ENCODE measurements around the gene TEX12.
"Not testable (repeated sequence)": the region's sequence is repeated elsewhere in the genome, so short reads cannot be mapped to it uniquely, and the experiment has no call there.

TEX12 gene

GRCh38 chr11:112156153-112156955, 10.8 kb upstream of the TEX12 start:
- H3K9ac ChIP-seq (ENCODE audit: low read depth, low read length): peak overlapping the region; percentile 31
- H3K4me1 ChIP-seq (ENCODE audit: control insufficient read depth, insufficient read depth, low read length): peaks cover 35% of the 10 kb centered on the region

GRCh38 chr11:112156956-112157766, 10.0 kb upstream of the TEX12 start:
- no peaks in the 10 kb centered on the region for H3K36me3 ChIP-seq (ENCODE audit: insufficient read depth, low read length)
- H3K27me3 ChIP-seq (ENCODE audit: control insufficient read depth, insufficient read depth, low read length): no peaks in the 10 kb centered on the region
- H3K4me1 ChIP-seq (ENCODE audit: control insufficient read depth, insufficient read depth, low read length): peaks cover 35% of the 10 kb centered on the region
- no peaks in the 10 kb centered on the region for H3K9me3 ChIP-seq (replicated peaks; ENCODE audit: low read length)
- peak overlapping the region; percentile 41 for H3K9ac ChIP-seq (ENCODE audit: low read depth, low read length)
- no peak overlapping the region for H3K4me3 ChIP-seq (ENCODE audit: low read length)
- H3K4me2 ChIP-seq (ENCODE audit: low read length): peak overlapping the region; percentile 53

More at GRCh38 chr11:112156153-112156955, 10.8 kb upstream of the TEX12 start:
- Histone ChIP-seq H3K4me2 (ENCODE audit: low read length) (no peak overlapping the region), H3K9me3 (replicated peaks; ENCODE audit: low read length) (no peaks in the 10 kb centered on the region), H3K4me3 (ENCODE audit: low read length) (no peak overlapping the region), H3K36me3 (ENCODE audit: insufficient read depth, low read length) (no peaks in the 10 kb centered on the region), H3K27me3 (ENCODE audit: control insufficient read depth, insufficient read depth, low read length) (no peaks in the 10 kb centered on the region)

GRCh38 chr11:112159098-112160065, 7.8 kb upstream of the TEX12 start:
- no peaks in the 10 kb centered on the region for H3K9me3 ChIP-seq (replicated peaks; ENCODE audit: low read length)
- H3K36me3 ChIP-seq (ENCODE audit: insufficient read depth, low read length): no peaks in the 10 kb centered on the region
- no peak overlapping the region for H3K4me3 ChIP-seq (ENCODE audit: low read length)
- no peak overlapping the region for H3K9ac ChIP-seq (ENCODE audit: low read depth, low read length)
- H3K4me1 ChIP-seq (ENCODE audit: control insufficient read depth, insufficient read depth, low read length): peaks cover 55% of the 10 kb centered on the region
- no peaks in the 10 kb centered on the region for H3K27me3 ChIP-seq (ENCODE audit: control insufficient read depth, insufficient read depth, low read length)
- H3K4me2 ChIP-seq (ENCODE audit: low read length): no peak overlapping the region

GRCh38 chr11:112160091-112160848, 6.9 kb upstream of the TEX12 start:
- H3K9ac ChIP-seq (ENCODE audit: low read depth, low read length): peak overlapping the region; percentile 10

GRCh38 chr11:112161012-112161411, 6.2 kb upstream of the TEX12 start:
- Histone ChIP-seq H3K9ac (ENCODE audit: low read depth, low read length) (peak overlapping the region; percentile 10), H3K4me1 (ENCODE audit: control insufficient read depth, insufficient read depth, low read length) (peaks cover 67% of the 10 kb centered on the region), H3K4me3 (ENCODE audit: low read length) (no peak overlapping the region)

More at GRCh38 chr11:112160091-112160848, 6.9 kb upstream of the TEX12 start:
- Histone ChIP-seq H3K36me3 (ENCODE audit: insufficient read depth, low read length) (no peaks in the 10 kb centered on the region), H3K4me1 (ENCODE audit: control insufficient read depth, insufficient read depth, low read length) (peaks cover 64% of the 10 kb centered on the region), H3K4me2 (ENCODE audit: low read length) (no peak overlapping the region), H3K27me3 (ENCODE audit: control insufficient read depth, insufficient read depth, low read length) (no peaks in the 10 kb centered on the region), H3K4me3 (ENCODE audit: low read length) (no peak overlapping the region), H3K9me3 (replicated peaks; ENCODE audit: low read length) (no peaks in the 10 kb centered on the region)

GRCh38 chr11:112162200-112162599, 5.0 kb upstream of the TEX12 start:
- H3K4me3 ChIP-seq (ENCODE audit: low read length); H3K4me2 ChIP-seq (ENCODE audit: low read length); H3K27me3 ChIP-seq (ENCODE audit: control insufficient read depth, insufficient read depth, low read length); H3K36me3 ChIP-seq (ENCODE audit: insufficient read depth, low read length); H3K9me3 ChIP-seq (replicated peaks; ENCODE audit: low read length); H3K9ac ChIP-seq (ENCODE audit: low read depth, low read length): not testable (repeated sequence)
- peaks cover 65% of the 10 kb centered on the region for H3K4me1 ChIP-seq (ENCODE audit: control insufficient read depth, insufficient read depth, low read length)

More at GRCh38 chr11:112161012-112161411, 6.2 kb upstream of the TEX12 start:
- H3K36me3 ChIP-seq (ENCODE audit: insufficient read depth, low read length): no peaks in the 10 kb centered on the region
- no peaks in the 10 kb centered on the region for H3K9me3 ChIP-seq (replicated peaks; ENCODE audit: low read length)
- H3K27me3 ChIP-seq (ENCODE audit: control insufficient read depth, insufficient read depth, low read length): no peaks in the 10 kb centered on the region
- H3K4me2 ChIP-seq (ENCODE audit: low read length): peak overlapping the region; percentile 5

GRCh38 chr11:112162761-112163546, 4.2 kb upstream of the TEX12 start:
- Histone ChIP-seq H3K9ac (ENCODE audit: low read depth, low read length) (peak overlapping the region; percentile 30), H3K36me3 (ENCODE audit: insufficient read depth, low read length) (no peaks in the 10 kb centered on the region), H3K4me1 (ENCODE audit: control insufficient read depth, insufficient read depth, low read length) (peaks cover 60% of the 10 kb centered on the region), H3K9me3 (replicated peaks; ENCODE audit: low read length) (no peaks in the 10 kb centered on the region), H3K4me2 (ENCODE audit: low read length) (peak overlapping the region; percentile 32), H3K4me3 (ENCODE audit: low read length) (peak overlapping the region; percentile 35), H3K27me3 (ENCODE audit: control insufficient read depth, insufficient read depth, low read length) (no peaks in the 10 kb centered on the region)

- peaks cover 56% of the 10 kb centered on the region for H3K4me1 ChIP-seq (ENCODE audit: control insufficient read depth, insufficient read depth, low read length)
- no peaks in the 10 kb centered on the region for H3K27me3 ChIP-seq (ENCODE audit: control insufficient read depth, insufficient read depth, low read length)
- peak within 1 kb of the TSS; percentile 30 for H3K9ac ChIP-seq (ENCODE audit: low read depth, low read length)
- no peaks in the 10 kb centered on the region for H3K36me3 ChIP-seq (ENCODE audit: insufficient read depth, low read length)
- no peaks in the 10 kb centered on the region for H3K9me3 ChIP-seq (replicated peaks; ENCODE audit: low read length)
- H3K4me3 ChIP-seq (ENCODE audit: low read length): peak within 1 kb of the TSS; percentile 38
- peak within 1 kb of the TSS; percentile 42 for H3K4me2 ChIP-seq (ENCODE audit: low read length)
Measured at GRCh38 chr11:112163875-112164685, 3.1 kb upstream of the TEX12 start, which contains the start of gene IL18. Gene IL18, minus strand, starts transcription at chr11:112164094. Its CDS starts 9,041 bp downstream, at chr11:112155053.

GRCh38 chr11:112165049-112165448, 2.1 kb upstream of the TEX12 start:
- Histone ChIP-seq H3K36me3 (ENCODE audit: insufficient read depth, low read length) (no peaks in the 10 kb centered on the region), H3K4me1 (ENCODE audit: control insufficient read depth, insufficient read depth, low read length) (peaks cover 56% of the 10 kb centered on the region), H3K27me3 (ENCODE audit: control insufficient read depth, insufficient read depth, low read length) (no peaks in the 10 kb centered on the region), H3K4me3 (ENCODE audit: low read length) (no peak overlapping the region), H3K9me3 (replicated peaks; ENCODE audit: low read length) (no peaks in the 10 kb centered on the region), H3K4me2 (ENCODE audit: low read length) (peak overlapping the region; percentile 42), H3K9ac (ENCODE audit: low read depth, low read length) (no peak overlapping the region)

Data from skeletal muscle satellite cell (primary cell).